Muscle of back (tissue), 11 donors: ENCODE results near the gene CTNND2. TPM values are rescaled to one million over a fixed set of nuclear protein-coding genes. Genes with fewer than 3 reads are reported as not detected.
"Not testable (repeated sequence)": the region's sequence is repeated elsewhere in the genome, so short reads cannot be mapped to it uniquely, and the experiment has no call there.

Source experiments
- DNase-seq, 3 donors: peaks; one replicate each; pipeline versions ENCODE4 v3.0.0 to v3.0.0-alpha.2; 2013
- polyA plus RNA-seq, 10 donors: library from polyadenylated mRNA; unstranded; fragments of 120-200 nt; gene quantifications; one replicate each; pipeline ENCODE4 v1.2.1, GENCODE V29; 2013; ENCODE audit not compliant: insufficient read length in 10 of 10

CTNND2 gene
- polyA plus RNA-seq, 10 donors: 0.32 to 1.8 (median 1.2) TPM

DNA sequence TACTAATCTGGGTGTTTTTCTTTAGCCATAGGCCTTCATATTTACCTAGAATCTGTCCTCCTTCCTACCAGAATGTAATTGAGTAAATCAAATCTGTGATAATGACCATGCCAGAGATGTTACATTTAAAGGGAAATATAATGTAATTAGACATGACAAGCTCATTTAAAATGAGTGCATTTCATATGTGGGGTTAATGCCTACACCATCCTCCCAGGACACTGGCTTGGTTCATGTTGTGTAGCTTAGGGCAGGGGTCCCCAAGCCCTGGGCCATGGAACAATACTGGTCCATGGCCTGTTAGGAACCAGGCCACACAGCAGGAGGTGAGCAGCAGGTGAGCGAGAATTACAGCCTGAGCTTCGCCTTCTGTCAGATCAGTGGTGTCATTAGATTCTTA lies 866.3 kb downstream of the CTNND2 start:
- no peak for DNase-seq

DNA sequence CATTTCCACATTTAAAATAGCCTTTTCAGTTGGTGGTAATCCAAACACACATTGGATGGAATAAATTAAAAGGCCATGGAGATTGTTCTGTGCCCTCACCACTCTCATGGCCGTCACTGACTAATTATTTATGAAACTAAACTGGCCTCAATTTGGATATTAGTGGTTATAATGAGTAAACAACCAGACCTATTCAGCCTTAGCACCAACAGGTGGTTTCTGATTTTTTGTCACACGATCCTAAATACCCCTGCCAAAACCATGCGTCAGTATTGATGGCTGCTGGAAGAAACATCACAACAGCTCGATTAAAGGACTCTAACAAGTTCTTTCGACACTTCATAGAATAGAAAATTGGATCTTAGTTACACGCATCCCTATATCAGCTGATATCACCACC lies 867.2 kb downstream of the CTNND2 start:
- no peak for DNase-seq

DNA sequence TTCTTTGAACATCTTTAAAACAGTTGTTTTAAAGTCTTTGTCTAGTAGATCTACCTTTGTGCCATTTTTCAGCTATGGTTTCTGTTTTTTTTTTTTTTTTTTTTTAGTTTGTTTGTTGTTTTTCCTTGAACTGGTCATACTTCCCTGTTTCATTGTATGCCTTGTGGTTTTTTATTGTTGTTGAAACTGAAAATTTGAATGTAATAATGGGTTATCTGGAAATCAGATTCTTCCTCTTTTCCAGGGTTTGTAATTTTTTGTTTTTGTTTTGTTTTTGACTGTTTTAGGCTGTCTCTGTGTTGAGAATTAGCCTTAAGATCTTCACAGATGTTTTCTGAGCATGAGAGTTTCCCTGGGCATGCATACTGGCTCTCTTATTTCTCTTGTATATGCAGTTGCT lies 873.6 kb downstream of the CTNND2 start:
- DNase-seq: no peak

DNA sequence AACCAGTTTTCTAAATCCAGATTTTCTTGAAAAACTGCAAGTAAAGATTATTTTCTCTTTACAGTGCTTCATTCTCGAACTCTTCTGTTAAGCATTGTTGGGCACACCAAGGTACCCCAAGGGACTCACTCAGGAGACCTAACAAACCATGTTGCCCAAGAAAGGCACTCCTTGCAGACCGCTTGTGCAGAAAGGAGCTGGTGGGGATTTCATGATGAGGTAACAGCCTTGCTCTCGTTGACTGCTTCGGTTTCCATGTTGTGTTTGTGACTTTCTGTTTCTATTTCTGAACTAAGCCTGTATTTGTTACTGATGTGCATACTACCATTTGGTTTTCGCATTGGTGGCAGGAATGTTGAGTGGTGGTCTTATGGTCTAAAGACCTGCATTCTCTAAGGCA lies 876.6 kb downstream of the CTNND2 start:
- no peak for DNase-seq

DNA sequence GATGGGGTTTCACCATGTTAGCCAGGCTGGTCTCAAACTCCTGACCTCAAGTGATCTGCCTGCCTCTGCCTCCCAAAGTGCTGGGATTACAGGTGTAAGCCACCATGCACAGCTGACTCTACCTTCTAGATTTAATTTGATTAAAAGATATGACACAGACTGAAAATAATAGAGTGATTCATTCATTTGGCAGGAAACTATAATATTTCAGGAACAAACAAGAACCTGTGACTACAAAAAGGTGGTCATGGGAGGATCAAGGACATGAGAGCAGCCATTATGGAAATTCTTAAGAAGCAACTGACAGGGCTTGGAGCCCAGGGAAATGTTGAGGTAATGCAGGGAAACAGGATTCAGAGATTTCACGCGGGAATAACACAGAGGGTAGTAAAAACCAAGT lies 877.7 kb downstream of the CTNND2 start:
- no peak for DNase-seq

DNA sequence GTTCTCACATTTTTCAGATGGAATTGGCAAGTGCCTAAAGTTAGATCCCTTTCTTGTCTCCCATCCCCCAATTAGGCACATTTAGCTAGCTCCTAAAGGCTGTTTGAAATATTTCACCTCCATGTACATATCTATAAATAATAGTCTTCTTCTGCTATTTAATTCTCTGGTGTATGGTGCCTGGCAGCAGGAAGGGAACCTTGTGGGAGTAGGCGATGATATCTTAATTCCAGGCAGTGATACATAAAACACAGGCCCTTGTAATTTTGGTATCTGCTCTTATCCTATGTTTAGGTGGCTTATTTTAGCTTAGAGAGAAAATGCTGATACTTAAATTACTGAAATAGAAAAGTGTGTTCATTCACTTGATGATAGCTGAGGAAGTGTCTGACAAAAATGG lies 880.3 kb downstream of the CTNND2 start:
- no peak for DNase-seq

DNA sequence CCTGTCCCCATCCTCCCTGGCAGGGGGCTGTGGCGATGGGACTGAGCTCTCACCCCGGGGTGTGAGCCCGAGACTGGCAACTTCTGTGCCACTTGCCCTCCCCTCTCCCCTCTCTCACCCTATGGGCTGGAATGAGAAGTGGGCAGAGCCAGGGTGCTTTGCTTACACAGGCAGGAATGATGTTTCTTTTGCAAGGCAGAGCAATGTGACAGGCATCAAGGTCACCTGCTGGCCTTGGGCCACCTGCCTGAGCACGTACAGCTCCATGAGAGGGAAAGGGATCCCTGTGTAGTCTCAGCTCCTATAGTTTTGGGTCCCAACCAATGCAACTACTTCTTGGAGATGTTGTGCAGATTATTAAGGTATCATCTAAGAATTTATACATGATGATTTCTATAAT lies 890.5 kb downstream of the CTNND2 start:
- DNase-seq: no peak

DNA sequence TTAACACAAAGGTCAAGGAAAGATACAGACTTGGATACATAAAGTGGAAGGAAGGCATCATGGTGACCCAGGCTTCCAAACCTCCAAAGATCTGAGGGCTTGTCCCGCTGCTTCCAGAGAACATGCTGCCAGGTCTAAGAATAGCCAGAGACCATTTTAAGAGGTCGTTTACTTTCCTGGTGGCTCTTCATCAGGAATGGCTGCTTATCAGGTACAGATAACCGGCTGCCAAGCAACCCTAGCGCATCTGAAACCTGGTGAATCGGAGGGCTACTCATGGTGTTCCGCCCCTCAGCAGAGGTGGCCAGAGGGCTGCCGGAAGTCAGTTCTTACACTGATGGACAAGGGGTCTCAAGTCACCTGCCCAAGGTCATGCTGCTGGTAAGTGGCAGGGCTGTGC lies 892.0 kb downstream of the CTNND2 start:
- DNase-seq: no peak

DNA sequence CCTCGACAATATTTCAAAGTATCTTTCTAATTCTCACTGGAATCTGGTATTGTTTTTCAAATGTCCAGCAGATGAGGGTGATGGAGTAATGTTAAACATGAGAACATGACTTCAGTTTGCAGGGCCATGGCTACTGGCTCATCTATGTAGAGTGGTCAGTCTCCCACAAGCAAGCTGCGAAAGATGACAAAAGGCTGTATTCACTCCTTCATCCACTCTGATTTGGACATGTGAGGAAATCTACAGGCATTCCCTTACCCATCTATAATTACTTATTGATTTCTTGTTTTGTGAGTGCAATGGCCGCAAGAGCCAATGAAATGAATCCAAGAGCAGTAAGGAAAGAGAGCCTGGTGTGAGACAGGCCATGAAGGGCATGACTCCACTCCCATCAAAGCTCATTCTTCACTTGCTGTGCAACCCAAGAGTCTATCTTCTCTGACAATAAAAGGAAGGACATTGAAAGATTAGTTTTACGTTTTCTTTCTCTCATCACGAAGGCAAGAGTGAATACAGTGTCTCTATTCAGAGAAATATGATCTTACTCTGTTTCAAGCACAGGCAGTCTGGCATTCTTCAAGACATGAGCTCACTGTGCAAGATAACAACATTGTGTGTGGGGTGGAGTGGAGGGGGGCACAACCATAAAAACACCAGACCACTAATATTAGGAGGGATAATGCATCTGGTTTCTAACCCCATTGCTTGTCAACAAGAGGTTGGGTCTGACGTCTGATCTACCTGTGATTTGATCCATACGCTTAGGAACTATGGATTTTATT lies 893.6 kb downstream of the CTNND2 start:
- DNase-seq: no peak

DNA sequence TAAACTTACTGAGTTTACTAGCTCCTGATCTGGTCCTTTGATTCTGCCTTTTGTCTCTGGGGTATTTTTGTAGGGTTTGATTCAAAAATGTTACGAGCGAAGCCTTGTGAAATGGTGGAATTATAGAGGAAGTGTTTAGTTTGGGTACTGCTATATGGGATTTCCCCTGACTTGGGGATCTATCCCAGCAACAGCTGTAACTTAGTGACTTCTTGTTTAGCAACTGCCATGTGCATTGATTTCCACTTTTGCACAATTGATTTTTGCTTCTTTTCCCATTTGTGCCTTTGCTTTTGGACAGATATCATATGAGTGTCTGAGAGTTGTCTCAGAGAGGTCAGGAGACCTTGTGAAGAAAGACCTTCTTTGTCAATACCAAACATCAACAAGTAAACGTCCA lies 894.7 kb downstream of the CTNND2 start:
- DNase-seq: no peak

DNA sequence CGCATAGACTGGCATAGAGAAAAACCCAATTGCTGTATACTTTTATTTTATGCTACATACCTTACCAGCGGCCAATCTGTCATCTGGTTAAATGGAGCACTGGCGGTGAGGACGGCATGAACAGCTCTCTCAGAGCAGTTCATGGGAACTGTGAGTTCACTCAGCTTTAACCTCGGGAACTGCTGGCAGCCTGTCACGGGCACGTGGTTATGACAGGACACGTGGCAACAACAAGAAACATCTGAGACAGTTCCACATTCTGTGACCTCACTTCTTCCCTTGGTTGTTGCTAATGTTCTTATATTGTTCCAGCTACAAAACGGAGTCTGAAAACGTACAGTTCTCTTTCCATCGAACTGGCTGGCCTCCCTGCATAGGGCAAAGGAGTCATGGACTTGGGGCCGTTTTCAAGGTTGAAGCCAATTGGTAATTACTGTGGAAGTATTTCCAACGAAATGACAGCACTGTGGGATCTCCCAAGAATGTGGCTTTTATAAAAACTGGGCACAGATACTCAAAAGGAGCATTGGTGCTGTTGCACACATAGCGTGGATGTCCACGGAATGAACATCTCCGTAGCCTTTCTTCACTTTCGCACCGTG lies 896.9 kb downstream of the CTNND2 start:
- no peak for DNase-seq

DNA sequence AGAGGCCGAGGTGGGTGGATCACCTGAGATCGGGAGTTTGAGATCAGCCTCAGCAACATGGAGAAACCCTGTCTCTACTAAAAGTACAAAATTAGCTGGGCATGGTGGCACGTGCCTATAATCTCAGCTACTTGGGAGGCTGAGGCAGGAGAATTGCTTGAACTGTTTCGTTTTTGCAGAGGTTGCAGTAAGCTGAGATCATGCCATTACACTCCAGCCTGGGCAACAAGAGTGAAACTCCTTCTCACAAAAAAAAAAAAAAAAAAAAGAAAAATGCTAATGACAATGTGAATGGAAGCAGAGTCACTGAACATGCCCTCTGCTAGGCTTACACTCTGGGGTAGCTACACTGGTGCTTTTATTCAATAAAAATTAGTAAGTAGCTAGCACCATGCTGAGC lies 899.7 kb downstream of the CTNND2 start:
- DNase-seq: not testable (repeated sequence)

DNA sequence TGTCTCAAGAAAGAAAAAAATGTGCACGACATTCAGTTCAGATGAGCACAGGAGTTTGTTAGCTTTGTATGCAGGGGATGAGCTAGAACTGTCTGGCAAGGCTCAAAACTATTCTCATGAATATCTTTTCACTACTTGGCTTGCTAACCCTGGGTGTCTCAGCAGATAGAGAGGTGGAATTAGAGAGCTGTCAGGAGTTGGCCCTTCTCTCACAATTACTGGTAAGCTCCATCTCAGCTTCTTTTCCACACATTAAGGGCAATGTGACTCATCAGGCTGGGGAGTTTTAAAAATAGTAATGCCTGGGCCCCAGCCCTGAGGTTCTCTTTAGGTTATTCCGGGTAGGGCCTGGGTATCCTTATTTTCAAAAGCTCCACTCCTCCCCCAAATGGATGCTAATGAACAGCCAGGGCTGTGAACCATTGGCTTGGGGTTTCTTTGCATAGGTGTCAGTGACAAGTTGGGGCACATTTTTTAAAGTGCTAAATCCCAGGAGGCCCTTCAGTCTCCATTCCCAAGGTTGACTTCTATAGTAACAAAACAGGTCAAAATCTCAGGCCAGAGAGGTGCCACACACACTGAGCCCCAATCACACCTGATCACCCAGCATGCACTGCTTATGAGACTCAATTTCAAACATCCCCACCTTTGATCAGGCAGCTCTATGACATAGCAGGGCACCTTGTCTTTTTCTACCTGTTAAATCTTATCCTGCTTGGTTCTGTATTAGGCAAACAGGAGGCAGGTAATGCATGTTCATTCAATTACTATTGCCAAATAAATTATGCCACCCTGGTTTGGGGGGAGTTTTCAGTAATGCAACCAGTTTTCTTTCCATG lies 903.5 kb downstream of the CTNND2 start:
- DNase-seq: no peak

DNA sequence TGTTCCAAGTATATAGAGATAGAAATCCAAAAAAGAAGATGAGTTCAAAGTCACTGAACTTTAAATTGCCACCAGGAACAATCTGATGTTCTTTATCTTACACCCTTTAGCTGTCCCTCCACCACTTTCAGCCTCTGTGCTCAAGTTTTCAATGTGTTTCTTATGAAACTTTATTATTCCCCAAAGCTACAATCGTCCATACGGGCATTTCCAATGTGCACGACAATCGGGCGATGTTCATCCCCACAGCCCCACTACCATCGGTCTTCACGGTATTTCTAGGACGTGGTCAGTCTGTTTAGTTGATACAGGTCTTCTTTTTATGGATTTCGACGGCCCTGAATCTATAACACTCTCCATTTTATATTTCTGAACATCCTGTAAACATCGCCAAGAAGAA lies 904.5 kb downstream of the CTNND2 start:
- no peak for DNase-seq

DNA sequence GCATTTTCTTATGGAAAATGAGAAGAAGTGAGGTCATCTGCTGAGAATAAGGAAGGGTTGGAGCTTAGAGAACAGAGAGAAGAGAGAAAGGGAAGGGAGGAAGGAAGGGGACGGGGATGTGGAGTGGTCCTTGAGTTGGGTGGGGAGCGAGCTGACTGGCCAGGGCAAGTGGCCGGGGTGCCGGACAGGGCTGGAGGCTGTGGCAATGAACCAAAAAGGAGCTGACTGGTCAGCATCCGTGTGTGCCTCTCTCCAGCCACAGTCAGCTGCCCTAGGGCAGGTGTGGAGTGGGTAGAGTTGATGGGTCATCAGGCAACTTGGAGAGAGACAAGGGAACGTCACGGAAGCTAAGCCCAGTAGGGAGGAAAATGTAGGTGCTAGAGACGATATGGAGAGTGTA lies 908.4 kb downstream of the CTNND2 start:
- DNase-seq: no peak

DNA sequence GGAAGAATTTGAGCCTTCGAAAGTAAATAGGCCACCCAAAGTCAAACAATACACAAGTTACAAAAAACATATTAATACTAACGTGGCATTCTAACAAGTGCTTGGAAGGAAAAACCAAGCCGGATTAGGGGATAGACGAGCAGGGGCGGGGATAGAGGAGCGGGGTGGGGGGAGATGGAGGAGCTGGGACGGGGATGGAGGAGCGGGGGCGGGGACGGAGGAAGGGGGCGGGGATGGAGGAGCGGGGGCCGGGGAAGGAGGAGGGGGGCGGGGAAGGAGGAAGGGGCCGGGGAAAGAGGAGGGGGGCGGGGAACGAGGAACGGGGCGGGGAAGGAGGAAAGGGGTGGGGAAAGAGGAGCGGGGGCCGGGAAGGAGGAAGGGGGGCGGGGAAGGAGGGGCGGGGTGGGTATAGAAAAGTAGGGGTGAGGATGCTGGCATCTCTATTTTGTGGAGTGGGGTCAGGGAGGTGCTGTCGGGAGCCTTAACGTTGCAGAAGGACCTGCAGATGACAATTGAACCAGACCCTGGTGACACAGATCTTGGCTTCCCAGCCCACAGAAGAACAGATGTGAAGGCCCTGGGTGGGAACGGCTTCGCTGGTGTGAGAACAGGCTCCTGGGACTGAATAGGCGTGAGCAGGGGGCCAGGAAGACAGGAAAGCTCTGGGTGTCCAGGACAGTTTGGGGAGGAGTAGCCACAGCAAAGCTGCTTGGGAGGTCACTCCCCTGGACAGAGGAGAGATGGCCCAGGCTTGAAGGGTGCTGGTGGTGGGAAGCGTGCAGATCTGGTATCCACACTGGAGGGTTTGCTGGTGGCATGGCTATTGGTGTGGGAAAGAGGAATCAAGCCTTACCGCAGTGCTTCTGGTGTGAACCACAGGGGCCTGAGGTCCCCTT lies 909.9 kb downstream of the CTNND2 start:
- DNase-seq: no peak

DNA sequence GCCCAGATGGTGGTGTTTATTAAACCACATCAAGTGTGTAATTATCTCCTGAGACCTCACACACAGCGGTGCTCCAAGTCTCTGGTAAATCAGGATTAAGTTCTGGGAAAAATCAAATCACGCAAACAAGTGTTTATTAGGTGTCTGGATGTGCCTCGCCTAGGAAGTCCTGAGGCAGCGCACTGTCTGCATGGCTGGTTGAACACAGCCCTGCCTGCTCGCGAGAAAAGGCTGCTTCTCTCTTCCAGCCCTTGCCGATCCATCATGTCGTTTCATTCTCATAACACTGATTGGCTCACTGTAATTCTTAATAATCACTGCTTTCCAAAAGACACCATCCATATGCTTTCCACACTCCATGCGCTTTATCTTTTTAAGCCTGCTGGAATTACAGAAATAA lies 913.6 kb downstream of the CTNND2 start:
- no peak for DNase-seq

DNA sequence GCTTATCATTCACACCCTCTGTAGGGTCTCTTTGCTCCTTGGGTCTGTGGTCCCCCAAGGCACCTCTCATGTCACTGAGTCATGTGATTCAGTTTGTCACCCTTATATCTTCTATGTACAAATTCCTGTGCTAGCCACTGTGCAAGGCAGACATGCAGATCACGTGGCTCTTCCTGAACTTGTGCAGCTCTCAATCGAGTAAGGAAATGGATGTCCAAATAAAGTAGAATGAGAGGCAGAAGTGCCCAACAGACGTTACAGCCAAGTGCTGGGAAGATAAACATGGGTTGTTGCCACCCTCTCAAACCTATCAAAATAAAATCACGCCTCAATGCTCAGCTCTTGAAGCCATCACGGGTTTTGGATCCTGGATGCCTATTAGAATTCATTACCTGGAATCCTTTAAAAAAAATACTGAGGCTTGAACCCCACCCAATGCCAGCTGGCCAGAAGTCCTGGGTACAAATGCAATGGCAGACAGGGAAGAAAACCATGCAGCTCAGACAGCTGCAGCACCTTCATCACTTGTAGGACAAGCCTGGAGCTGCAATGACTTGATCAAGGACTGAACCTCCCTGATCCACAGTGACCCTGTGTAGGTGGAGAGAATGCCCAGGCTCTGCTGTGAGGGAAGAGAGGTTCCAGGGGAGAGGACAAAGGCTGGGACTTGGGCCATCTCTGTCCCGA lies 914.5 kb downstream of the CTNND2 start:
- no peak for DNase-seq

DNA sequence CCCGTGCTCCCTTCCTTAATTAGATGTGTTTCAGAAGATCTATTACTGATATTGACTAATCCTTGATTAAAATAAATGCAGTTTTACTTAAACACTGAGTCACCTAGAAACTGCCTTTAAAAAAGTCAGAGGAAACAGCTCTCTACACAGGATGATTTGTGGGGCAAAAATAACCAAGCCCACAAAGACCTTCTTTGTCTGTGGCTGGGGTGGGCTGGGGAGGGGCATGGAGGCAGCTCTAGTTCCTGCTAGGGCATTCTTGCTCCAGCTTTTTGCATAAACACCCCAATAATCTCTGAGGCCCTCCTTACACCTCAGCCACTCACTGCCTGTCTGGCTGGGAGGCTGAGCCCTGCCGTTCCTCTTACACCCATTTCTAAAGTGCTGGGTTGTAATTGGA lies 915.6 kb downstream of the CTNND2 start:
- no peak for DNase-seq

DNA sequence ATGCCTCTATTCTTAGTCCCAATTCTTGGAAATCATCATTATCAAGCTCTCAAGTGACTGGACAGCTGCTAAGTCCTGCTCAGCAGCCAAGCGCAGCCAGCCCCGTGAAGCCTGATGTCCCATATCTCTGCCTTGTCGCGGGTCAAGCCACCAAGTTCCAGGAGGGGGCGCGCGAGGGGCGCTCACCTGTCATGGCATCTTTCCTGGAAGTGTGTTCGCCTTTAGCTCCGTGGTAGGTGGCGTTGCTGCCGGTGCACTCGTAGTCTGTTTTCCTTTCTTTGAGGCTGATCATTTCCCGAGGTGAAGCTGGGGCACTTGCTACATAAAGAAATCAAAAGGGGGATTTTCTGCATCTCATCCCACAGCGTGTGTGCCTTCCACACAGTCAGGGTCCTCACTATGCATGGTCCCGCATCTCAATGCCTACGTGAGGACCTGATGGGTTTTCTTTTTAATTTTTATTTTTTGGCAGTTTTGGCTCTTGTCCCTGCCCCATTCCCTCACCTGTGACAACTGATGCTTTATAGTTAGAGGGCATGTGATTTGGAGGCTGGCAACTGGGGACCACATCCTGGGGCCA lies 916.2 kb downstream of the CTNND2 start:
- DNase-seq: peak; percentile 17 to 53 (median 29)
